ENCODE measurements around the gene SIK3. TPM values are rescaled to one million over a fixed set of nuclear protein-coding genes. Genes with fewer than 3 reads are reported as not detected.
A peak's percentile ranks its signal among the peaks of the same experiment; 100 is the strongest.

Gene SIK3
- total RNA-seq (ENCODE audit: low replicate concordance): 19.7 and 24.4 TPM in 2 replicates

DNA sequence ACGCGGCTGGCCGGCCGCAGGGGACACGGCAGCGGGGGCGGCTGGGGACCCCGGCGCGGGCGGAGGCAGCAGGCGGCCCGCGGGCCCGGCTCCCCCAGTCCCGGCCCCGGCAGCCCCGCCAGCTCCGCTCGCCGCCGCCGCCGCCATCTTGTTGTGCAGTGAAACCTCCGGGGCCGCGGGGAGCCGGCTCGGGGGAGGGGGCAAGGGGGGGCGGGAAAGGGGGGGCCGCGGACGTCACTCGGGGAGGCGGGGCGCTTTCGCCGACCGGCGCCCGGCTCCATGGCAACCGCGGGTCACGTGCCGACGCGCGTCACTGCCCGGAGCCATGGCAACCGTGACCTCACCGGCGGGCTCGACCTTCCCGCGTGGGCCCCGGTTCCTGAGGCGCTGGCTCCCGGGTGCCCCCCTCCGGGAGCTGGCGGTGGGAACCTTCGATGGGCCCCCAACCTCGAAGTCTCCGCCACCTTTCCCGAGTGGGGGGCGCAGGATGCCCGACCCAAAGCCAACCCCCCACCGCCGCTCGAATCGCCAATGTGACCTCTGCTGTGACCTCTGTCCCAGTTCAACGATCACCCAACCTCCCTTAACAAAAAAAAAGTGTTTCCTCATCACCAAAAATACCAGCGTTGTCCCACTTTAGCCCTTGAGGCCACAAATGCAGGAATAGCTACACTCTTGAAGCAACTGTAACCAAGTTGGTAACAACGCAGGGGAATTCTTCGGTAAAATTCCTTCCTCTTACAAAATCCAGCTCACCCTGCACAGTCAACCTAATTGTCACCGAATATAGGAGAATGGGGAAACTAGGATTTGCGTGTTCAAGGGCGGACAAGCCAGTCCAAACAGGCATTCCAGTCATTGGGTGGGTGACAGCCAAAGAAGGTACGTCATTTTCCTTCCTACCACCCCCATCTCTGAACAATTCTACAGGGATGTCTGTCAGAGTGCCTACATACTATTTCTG is at the start of gene SIK3:
Gene SIK3, minus strand, starts transcription at position 160 of the 964 bp plus-strand sequence. Its CDS starts 13 bp downstream, at position 147.
- Histone ChIP-seq H3K27me3 (no peaks in the 10 kb centered on the region), H3K4me3 (peak within 1 kb of the TSS; percentile 98), H2AFZ (replicated peaks) (peak within 1 kb of the TSS; percentile 99), H3K27ac (peak within 1 kb of the TSS; percentile 69), H3K79me2 (ENCODE audit: low read depth) (peaks cover 45% of the 10 kb centered on the region), H3K9ac (peak within 1 kb of the TSS; percentile 72), H3F3A (ENCODE audit: low read depth) (peaks cover 11% of the 10 kb centered on the region), H3K4me1 (peaks cover 37% of the 10 kb centered on the region), H4K20me1 (ENCODE audit: low read depth) (peaks cover 39% of the 10 kb centered on the region), H3K36me3 (no peaks in the 10 kb centered on the region), H3K4me2 (peak within 1 kb of the TSS; percentile 86), H3K9me3 (ENCODE audit: low read depth) (no peaks in the 10 kb centered on the region)
- peak within 1 kb of the TSS; percentile 98 for H3K4me3 Mint-ChIP-seq
- peaks cover 3% of the 10 kb centered on the region for H3K27me3 Mint-ChIP-seq (ENCODE audit: insufficient read depth, low read depth)
- peak; percentile 97 for DNase-seq (ENCODE audit: low spot score)
- H3K36me3 Mint-ChIP-seq: no peaks in the 10 kb centered on the region
- H3K9me3 Mint-ChIP-seq: no peaks in the 10 kb centered on the region
- peak within 1 kb of the TSS; percentile 99 for H3K27ac Mint-ChIP-seq
- no peak for TF ChIP-seq EZH2 (IDR thresholded peaks at IDR 0.05)
- TF ChIP-seq, protein P1, sequence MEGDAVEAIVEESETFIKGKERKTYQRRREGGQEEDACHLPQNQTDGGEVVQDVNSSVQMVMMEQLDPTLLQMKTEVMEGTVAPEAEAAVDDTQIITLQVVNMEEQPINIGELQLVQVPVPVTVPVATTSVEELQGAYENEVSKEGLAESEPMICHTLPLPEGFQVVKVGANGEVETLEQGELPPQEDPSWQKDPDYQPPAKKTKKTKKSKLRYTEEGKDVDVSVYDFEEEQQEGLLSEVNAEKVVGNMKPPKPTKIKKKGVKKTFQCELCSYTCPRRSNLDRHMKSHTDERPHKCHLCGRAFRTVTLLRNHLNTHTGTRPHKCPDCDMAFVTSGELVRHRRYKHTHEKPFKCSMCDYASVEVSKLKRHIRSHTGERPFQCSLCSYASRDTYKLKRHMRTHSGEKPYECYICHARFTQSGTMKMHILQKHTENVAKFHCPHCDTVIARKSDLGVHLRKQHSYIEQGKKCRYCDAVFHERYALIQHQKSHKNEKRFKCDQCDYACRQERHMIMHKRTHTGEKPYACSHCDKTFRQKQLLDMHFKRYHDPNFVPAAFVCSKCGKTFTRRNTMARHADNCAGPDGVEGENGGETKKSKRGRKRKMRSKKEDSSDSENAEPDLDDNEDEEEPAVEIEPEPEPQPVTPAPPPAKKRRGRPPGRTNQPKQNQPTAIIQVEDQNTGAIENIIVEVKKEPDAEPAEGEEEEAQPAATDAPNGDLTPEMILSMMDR (IDR thresholded peaks at IDR 0.05): peak; percentile 33
- H3K4me1 Mint-ChIP-seq: peaks cover 55% of the 10 kb centered on the region

DNA sequence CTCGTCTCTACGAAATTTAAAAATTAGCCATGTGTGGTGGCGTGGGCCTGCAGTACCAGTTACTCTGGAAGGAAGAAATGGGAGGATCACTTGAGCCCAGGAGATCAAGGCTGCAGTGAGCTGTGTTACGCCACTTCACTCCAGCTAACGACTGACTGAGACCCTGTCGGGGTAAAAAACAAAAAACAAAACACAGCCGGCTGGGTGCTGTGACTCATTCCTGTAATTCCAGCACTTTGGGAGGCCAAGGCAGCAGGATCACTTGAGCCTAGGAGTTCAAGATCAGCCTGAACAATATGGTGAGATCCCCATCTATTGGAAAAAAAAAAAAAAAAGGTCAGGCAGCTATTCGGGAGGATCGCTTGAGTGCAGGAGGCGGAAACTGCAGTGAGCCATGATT is 48.3 kb upstream of the SIK3 start:
- H2AFZ ChIP-seq (replicated peaks): no peak overlapping the region
- no peak overlapping the region for H3K4me2 ChIP-seq
- H4K20me1 ChIP-seq (ENCODE audit: low read depth): peaks cover 63% of the 10 kb centered on the region
- Mint-ChIP-seq H3K4me1 (peaks cover 32% of the 10 kb centered on the region), H3K9me3 (no peaks in the 10 kb centered on the region), H3K27me3 (ENCODE audit: insufficient read depth, low read depth) (peaks cover 4% of the 10 kb centered on the region), H3K4me3 (peak overlapping the region; percentile 100), H3K27ac (peak overlapping the region; percentile 29), H3K36me3 (peaks cover 23% of the 10 kb centered on the region)
- TF ChIP-seq, protein P1 (IDR thresholded peaks at IDR 0.05): no peak
- TF ChIP-seq EZH2phosphoT487 (IDR thresholded peaks at IDR 0.05) (no peak), EZH2 (IDR thresholded peaks at IDR 0.05) (no peak)
- no peak overlapping the region for H3K4me3 ChIP-seq
- peak overlapping the region; percentile 8 for H3K27ac ChIP-seq
- peaks cover 9% of the 10 kb centered on the region for H3K4me1 ChIP-seq
- H3F3A ChIP-seq (ENCODE audit: low read depth): peaks cover 3% of the 10 kb centered on the region
- H3K36me3 ChIP-seq: peaks cover 9% of the 10 kb centered on the region
- H3K9me3 ChIP-seq (ENCODE audit: low read depth): peaks cover 3% of the 10 kb centered on the region
- H3K9ac ChIP-seq: no peak overlapping the region
- peaks cover 74% of the 10 kb centered on the region for H3K79me2 ChIP-seq (ENCODE audit: low read depth)
- no peaks in the 10 kb centered on the region for H3K27me3 ChIP-seq
- no peak for DNase-seq (ENCODE audit: low spot score)

DNA sequence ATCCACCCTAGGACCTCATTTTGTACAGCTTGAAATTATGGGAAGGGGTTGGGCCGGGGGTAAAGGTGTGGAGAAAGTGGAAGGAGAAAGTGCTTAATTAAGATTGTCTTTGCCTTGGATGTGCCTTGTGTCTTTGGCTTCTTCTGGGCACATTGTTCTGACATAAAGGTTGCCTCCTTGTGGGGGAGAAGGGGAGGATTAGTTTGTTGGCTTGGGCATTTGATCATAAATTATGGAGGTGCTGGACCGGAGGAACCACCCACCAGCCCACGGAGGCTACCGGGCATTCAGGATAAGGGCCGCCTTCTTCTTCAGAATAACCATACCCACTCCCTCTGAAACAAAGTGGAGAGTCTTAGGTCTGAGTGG is 47.1 kb upstream of the SIK3 start:
- H3K36me3 Mint-ChIP-seq: peaks cover 20% of the 10 kb centered on the region

More for the DNA sequence above, 47.1 kb upstream of the SIK3 start:
- Mint-ChIP-seq H3K27me3 (ENCODE audit: insufficient read depth, low read depth) (peaks cover 4% of the 10 kb centered on the region), H3K9me3 (no peaks in the 10 kb centered on the region), H3K4me1 (peaks cover 32% of the 10 kb centered on the region), H3K4me3 (peak overlapping the region; percentile 100), H3K27ac (peak overlapping the region; percentile 97)
- peak; percentile 47 for DNase-seq (ENCODE audit: low spot score)
- Histone ChIP-seq H4K20me1 (ENCODE audit: low read depth) (peaks cover 53% of the 10 kb centered on the region), H3K36me3 (peaks cover 7% of the 10 kb centered on the region), H3K4me1 (peaks cover 9% of the 10 kb centered on the region), H3F3A (ENCODE audit: low read depth) (peaks cover 3% of the 10 kb centered on the region), H3K79me2 (ENCODE audit: low read depth) (peaks cover 63% of the 10 kb centered on the region), H3K27me3 (no peaks in the 10 kb centered on the region), H3K27ac (no peak overlapping the region), H3K9me3 (ENCODE audit: low read depth) (peaks cover 1% of the 10 kb centered on the region), H3K4me3 (peak overlapping the region; percentile 95), H2AFZ (replicated peaks) (no peak overlapping the region), H3K4me2 (peak overlapping the region; percentile 99), H3K9ac (peak overlapping the region; percentile 79)
- TF ChIP-seq, protein P1 (IDR thresholded peaks at IDR 0.05): peak; percentile 27
- no peak for TF ChIP-seq EZH2phosphoT487 (IDR thresholded peaks at IDR 0.05)
- TF ChIP-seq EZH2 (IDR thresholded peaks at IDR 0.05): peak; percentile 1

All from neural progenitor cell (in vitro differentiated cells).